Psoas muscle (tissue), 8 donors: ENCODE measurements around the gene GPR84. TPM values are rescaled to one million over a fixed set of nuclear protein-coding genes. Genes with fewer than 3 reads are reported as not detected.
A peak's percentile ranks its signal among the peaks of the same experiment; 100 is the strongest.

Source experiments
- ATAC-seq, 4 donors: fragments of 200-7000 bp; cut with Tn5 transposase; one replicate each; pipeline ENCODE4 v1.9.1; 2020; ENCODE audit warnings: moderate library complexity in 3 of 4, mild to moderate bottlenecking in 2 of 4
- DNase-seq, 2 donors: peaks; one replicate each; pipeline ENCODE4 v3.0.0-alpha.2; 2020
- H3K27ac ChIP-seq: fragments of 200-600 bp; one replicate; pipeline ENCODE4 v1.8.0; 2022
- H3K27me3 ChIP-seq, 3 donors: fragments of 200-600 bp in 1 of 3; one replicate each; pipeline versions ENCODE4 v1.6.1 to v1.8.0; 2013 to 2022; ENCODE audit warnings: low read length in 2 of 3, mild to moderate bottlenecking in 2 of 3, moderate library complexity in 1 of 3; ENCODE audit not compliant: insufficient read depth in 3 of 3
- H3K36me3 ChIP-seq, 2 donors: fragments of 200-600 bp in 1 of 2; one replicate each; pipeline versions ENCODE4 v1.6.1 to v1.8.0; 2013 to 2022; ENCODE audit warnings: low read depth in 1 of 2, mild to moderate bottlenecking in 1 of 2, moderate library complexity in 1 of 2; ENCODE audit not compliant: insufficient read depth in 1 of 2
- H3K4me1 ChIP-seq: fragments of 200-600 bp; one replicate; pipeline ENCODE4 v1.8.0; 2022
- H3K4me3 ChIP-seq: fragments of 200-600 bp; one replicate; pipeline ENCODE4 v1.8.0; 2022; ENCODE audit warnings: mild to moderate bottlenecking
- H3K9me3 ChIP-seq: fragments of 200-600 bp; one replicate; pipeline ENCODE4 v1.8.0; 2022
- WGBS, 3 donors: extraction: QIAGEN DNeasy Blood & Tissue Kit; methylation state at CpG; one replicate each; pipeline versions ENCODE4 v1.1.6 to v1.1.7; 2013; 5-methylcytosine and 5-hydroxymethylcytosine counted together
- intact Hi-C, 2 donors: fragments of 100-400 bp; cut with DNase I; formaldehyde crosslinking; loops; one replicate each; pipeline versions ENCODE4 v1.11.0 to v1.14.2; 2022
- long read RNA-seq, 2 donors: library from polyadenylated mRNA; unstranded; transcript quantifications; one replicate each; pipeline ENCODE4 v2.0.0, GENCODE V29; 2021
- polyA plus RNA-seq, 3 donors: library from polyadenylated mRNA; stranded (reverse); fragments of 200-250 nt; gene quantifications; one replicate each; pipeline ENCODE4 v1.2.3, GENCODE V29; 2013
- total RNA-seq, 4 donors: library from RNA; stranded (reverse); fragmentation: NEBNext Ultra II Directional in 2 of 4; extraction: Animal tissue kit (Norgen Biotek cat#: 25700) in 2 of 4; gene quantifications; one replicate each; pipeline versions ENCODE4 v1.2.1 to v1.2.4, GENCODE V29; 2021 to 2023
- TF ChIP-seq, protein P1 (sequence below): fragments of 200-600 bp; IDR thresholded peaks from one replicate; pipeline ENCODE4 v1.8.0; 2022; ENCODE audit warnings: antibody characterized with exemption
- donor health status: healthy with polysubstance abuse.
- donor health status: DM: no; HTN: no; CAD: no; lungs with moderate emphysema.
- donor health status: Bipolar disorder and iron deficiency.
- donor health status: healthy.
- donor health status: DM: yes; HTN: yes; CAD: no.
- donor health status: DM: no; HTN: no; CAD: no.
- donor health status: DM: no; HTN: no; CAD: no.
- donor health status: DM: yes; HTN: yes; CAD: no.

GPR84 gene
- total RNA-seq (under 1 TPM in 1 of 4 donors, not detected in 3; 0.40 TPM), polyA plus RNA-seq (under 1 TPM in 1 of 3 donors, not detected in 2; 0.16 TPM)
- long read RNA-seq, donor 1: 0 reads
- long read RNA-seq, donor 2: 0 reads

DNA sequence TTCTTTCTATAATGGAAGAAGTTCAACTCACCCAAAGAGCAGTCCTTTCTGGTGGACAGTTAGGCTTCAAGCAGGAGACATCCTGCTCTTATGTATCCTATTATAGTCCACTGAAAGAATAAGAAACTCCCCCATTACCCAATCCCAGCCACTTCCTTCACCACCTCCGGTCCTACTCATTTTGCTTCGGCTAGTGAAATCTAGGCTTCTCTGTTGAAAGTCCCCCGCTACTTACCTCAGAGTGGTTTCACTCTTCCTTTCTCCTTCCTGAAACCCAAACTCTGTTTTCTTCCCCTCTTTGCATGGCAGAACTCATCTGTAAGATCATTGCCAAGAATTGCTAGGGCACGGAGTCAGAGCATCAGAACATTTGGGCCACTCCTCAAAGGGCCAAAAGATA, at the start of gene GPR84:
TSS of gene GPR84 (minus strand) at position 74 of the 400 bp plus-strand sequence. CDS start 635 bp downstream, outside the sequence.
- Histone ChIP-seq H3K27me3 (no peaks in the 10 kb centered on the region), H3K36me3 (no peaks in the 10 kb centered on the region), H3K9me3 (no peaks in the 10 kb centered on the region), H3K4me3 (no peak within 1 kb of the TSS), H3K4me1 (peaks cover 7% of the 10 kb centered on the region), H3K27ac (no peak within 1 kb of the TSS)
- TF ChIP-seq, protein P1, sequence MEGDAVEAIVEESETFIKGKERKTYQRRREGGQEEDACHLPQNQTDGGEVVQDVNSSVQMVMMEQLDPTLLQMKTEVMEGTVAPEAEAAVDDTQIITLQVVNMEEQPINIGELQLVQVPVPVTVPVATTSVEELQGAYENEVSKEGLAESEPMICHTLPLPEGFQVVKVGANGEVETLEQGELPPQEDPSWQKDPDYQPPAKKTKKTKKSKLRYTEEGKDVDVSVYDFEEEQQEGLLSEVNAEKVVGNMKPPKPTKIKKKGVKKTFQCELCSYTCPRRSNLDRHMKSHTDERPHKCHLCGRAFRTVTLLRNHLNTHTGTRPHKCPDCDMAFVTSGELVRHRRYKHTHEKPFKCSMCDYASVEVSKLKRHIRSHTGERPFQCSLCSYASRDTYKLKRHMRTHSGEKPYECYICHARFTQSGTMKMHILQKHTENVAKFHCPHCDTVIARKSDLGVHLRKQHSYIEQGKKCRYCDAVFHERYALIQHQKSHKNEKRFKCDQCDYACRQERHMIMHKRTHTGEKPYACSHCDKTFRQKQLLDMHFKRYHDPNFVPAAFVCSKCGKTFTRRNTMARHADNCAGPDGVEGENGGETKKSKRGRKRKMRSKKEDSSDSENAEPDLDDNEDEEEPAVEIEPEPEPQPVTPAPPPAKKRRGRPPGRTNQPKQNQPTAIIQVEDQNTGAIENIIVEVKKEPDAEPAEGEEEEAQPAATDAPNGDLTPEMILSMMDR: no peak
- intact Hi-C loops: loop anchor here (5.0 kb wide), 2 partner anchors 72 to 142 kb away; no protein-coding TSS in a partner anchor
- DNase-seq (no peak), ATAC-seq (no peak)
- 70 to 83% (median 76%) methylated on average over 4 of the region's 4 CpGs for WGBS, 3 donors

DNA sequence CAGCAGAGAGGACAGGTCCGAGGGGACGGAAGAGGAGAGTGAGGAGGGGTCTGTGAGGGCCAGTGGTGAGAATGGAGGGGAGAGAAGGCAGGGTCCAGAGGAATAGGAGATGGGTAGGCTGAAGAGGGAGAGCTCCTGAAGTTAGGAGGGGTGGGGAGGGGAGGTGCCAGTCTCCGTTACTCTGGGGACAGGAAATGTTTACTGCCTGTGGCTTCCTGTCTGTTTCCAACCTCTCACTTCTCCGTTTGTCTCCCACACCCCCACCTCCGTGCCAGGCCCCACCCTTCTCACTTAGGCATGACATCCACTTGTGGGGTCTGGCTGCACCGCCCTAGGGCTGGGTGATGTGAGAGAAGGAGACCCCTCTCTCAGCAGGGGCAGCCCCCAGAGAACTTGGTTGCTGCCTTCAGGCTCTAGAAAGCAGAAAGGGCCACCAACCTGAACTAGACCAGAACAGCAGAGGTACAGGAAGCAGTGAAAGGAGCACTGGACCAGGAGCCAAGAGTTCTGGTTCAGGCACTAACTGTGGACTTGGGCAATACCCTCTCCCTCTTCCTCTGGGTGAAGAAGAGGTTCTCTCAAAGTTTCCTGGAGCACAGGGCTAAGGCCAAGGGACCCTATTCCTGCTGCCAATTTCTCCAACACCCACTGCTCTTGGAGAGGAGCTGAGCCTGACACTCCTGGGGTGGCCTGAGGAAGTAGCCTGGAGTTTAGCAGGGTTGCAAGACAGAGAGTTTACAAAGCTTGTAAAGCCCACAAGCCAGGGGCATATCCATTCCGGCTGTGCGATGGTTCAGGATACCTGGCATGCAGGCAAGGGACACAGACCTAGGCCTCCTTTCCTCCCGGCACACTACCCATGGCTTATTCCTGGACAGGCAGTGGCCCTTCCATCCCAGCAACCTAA, 49.3 kb upstream of the GPR84 start:
- Histone ChIP-seq H3K4me3 (peak overlapping the region; percentile 29), H3K36me3 (peaks cover 0 to 22% of the 10 kb centered on the region in 2 donors), H3K4me1 (peaks cover 64% of the 10 kb centered on the region), H3K9me3 (no peaks in the 10 kb centered on the region), H3K27me3 (no peaks in the 10 kb centered on the region), H3K27ac (peak overlapping the region; percentile 92)
- 48 to 54% (median 52%) methylated on average over 9 of the region's 9 CpGs for WGBS, 3 donors
- ATAC-seq (no peak), DNase-seq (peak in 1 of 2 donors; percentile 52)
- intact Hi-C loops: no loop called here
- TF ChIP-seq, protein P1: no peak

DNA sequence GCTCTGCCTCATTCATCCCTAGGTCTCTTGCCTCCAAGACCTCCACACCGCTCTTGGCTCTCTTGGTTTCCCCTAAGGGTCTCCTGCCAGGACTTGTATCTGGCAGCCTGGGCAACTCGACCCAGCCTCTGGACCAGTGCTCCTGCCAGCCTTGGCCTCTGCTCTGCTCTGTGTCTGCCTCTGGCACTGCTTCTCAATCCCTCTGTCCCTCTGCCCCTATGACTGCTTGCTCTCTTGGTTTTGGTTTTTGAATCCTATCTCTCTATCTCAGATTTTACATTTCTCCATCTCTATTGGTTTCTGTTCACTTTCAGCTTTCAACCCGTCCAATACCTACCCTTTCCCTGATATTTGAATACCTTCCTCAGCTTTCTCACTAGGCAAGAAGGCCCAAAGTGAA, 48.5 kb upstream of the GPR84 start:
- TF ChIP-seq, protein P1: no peak
- Histone ChIP-seq H3K4me1 (peaks cover 64% of the 10 kb centered on the region), H3K4me3 (no peak overlapping the region), H3K27ac (peak overlapping the region; percentile 92), H3K9me3 (no peaks in the 10 kb centered on the region), H3K27me3 (no peaks in the 10 kb centered on the region), H3K36me3 (peaks cover 0 to 30% of the 10 kb centered on the region in 2 donors)
- ATAC-seq (peak in 3 of 4 donors; percentile 33 to 50 (median 45)), DNase-seq (no peak)
- WGBS, 3 donors: 24 to 37% (median 33%) methylated on average over 3 of the region's 3 CpGs
- intact Hi-C loops: no loop called here

DNA sequence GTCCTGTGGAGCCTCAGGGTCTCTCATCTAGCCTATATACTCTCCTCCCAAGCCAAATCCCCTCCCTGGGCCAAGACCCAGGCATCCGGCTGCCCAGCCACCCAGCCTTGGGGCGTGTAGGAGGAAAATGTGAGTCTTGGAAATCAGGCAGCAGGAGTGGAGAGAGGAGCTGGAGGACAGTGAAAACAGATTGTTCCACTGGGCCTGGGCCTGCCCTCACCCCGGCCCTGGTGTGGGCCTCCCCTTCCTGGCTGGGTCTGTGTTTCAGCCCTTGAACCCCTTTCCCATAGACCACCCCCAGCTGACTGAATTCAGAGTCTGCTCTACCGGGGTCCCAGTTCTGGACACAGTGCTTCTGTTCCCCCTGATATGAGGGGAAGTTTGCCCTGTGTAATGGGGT, 48.1 kb upstream of the GPR84 start:
- DNase-seq (no peak), ATAC-seq (peak in 3 of 4 donors; percentile 2 to 21 (median 18))
- intact Hi-C loops: no loop called here
- Histone ChIP-seq H3K27ac (peak overlapping the region; percentile 92), H3K4me1 (peaks cover 60% of the 10 kb centered on the region), H3K4me3 (peak overlapping the region; percentile 21), H3K36me3 (peaks cover 0 to 34% of the 10 kb centered on the region in 2 donors), H3K27me3 (no peaks in the 10 kb centered on the region), H3K9me3 (no peaks in the 10 kb centered on the region)
- TF ChIP-seq, protein P1: no peak
- WGBS, 3 donors: 32 to 56% (median 40%) methylated on average over 4 of the region's 4 CpGs
